Neutrophil (primary cell): Measurements from ENCODE around the gene TRUB1.

ENCODE experiments used
- H3K27ac ChIP-seq: fragments of 200-600 bp; sonication (generic); 2 replicates; pipeline ENCODE4 v1.5.1; 2016; ENCODE audit warnings: mild to moderate bottlenecking, moderate library complexity
- H3K27me3 ChIP-seq: fragments of 200-600 bp; sonication (generic); 2 replicates; pipeline ENCODE4 v1.6.0; 2016; ENCODE audit warnings: mild to moderate bottlenecking
- H3K36me3 ChIP-seq: fragments of 200-600 bp; sonication (generic); 2 replicates; pipeline ENCODE4 v1.5.1; 2017
- H3K4me1 ChIP-seq, 2 experiments: fragments of 200-600 bp in 1 of 2; sonication (generic) in 1 of 2; 1 replicate in 1 of 2; 2 replicates in 1 of 2; pipeline versions ENCODE4 v1.5.1 to v1.6.1; 2013 to 2016; ENCODE audit warnings: low read depth in 1 of 2, low read length in 1 of 2, mild to moderate bottlenecking in 1 of 2, moderate library complexity in 1 of 2; ENCODE audit not compliant: control insufficient read depth in 1 of 2, insufficient read depth in 1 of 2
- H3K4me3 ChIP-seq, 2 experiments: fragments of 200-600 bp in 1 of 2; sonication (generic) in 1 of 2; 1 replicate in 1 of 2; 2 replicates in 1 of 2; pipeline ENCODE4 v1.5.1; 2013 to 2016; ENCODE audit warnings: low read depth in 1 of 2, low read length in 1 of 2, mild to moderate bottlenecking in 1 of 2, moderate library complexity in 1 of 2
- H3K9me3 ChIP-seq: fragments of 200-600 bp; sonication (generic); 2 replicates; pipeline ENCODE4 v1.5.1; 2016
- TF ChIP-seq, protein P1 (sequence below): fragments of 200-600 bp; sonication (generic); IDR thresholded peaks from 2 replicates; pipeline ENCODE4 v1.5.1; 2016; ENCODE audit warnings: antibody characterized with exemption

The TRUB1 gene

DNA sequence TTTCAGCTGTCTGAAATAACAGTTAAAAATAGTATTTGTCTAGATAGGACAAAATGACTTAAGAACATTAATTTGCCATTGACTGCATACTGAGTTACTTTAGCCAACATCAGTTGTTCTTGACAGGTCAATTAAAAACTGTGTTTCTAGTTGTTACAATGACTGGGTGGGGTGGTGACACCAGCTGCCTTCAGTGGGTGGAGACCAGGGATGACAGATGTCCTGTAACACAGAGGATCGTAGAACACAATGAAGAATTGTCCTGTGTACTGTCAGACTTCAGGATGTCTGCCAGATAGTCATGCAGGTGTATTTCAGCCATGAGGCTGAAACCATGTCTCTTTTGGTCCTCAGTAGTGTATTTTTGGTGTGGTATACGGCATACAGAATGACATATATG lies 24.4 kb downstream of the TRUB1 start:
- no peak overlapping the region for H3K4me3 ChIP-seq
- H3K4me1 ChIP-seq, result no peaks in the 10 kb centered on the region
- no peaks in the 10 kb centered on the region for H3K9me3 ChIP-seq
- TF ChIP-seq, protein P1, sequence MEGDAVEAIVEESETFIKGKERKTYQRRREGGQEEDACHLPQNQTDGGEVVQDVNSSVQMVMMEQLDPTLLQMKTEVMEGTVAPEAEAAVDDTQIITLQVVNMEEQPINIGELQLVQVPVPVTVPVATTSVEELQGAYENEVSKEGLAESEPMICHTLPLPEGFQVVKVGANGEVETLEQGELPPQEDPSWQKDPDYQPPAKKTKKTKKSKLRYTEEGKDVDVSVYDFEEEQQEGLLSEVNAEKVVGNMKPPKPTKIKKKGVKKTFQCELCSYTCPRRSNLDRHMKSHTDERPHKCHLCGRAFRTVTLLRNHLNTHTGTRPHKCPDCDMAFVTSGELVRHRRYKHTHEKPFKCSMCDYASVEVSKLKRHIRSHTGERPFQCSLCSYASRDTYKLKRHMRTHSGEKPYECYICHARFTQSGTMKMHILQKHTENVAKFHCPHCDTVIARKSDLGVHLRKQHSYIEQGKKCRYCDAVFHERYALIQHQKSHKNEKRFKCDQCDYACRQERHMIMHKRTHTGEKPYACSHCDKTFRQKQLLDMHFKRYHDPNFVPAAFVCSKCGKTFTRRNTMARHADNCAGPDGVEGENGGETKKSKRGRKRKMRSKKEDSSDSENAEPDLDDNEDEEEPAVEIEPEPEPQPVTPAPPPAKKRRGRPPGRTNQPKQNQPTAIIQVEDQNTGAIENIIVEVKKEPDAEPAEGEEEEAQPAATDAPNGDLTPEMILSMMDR, result no peak
- no peaks in the 10 kb centered on the region for H3K36me3 ChIP-seq
- H3K27ac ChIP-seq, result no peak overlapping the region
- no peaks in the 10 kb centered on the region for H3K27me3 ChIP-seq

DNA sequence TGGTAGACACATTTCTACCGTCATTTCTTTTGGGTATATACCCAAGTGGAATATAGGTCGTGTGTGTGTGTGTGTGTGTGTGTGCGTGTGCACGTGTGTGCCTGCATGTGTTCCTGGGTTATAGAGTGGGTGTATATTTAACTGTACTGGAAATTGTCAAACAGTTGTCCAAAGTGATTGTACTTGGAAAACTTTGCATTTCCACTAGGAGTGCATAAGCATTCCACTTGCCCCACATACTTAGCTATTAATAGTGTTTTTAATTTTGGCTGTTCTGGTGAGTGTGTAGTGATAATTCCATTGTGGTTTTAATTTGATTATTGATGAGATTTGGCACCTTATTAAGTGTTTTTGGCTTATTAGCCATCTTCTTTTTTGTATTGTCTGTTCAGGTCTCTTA lies 25.9 kb downstream of the TRUB1 start:
- TF ChIP-seq, protein P1, result no peak
- no peak overlapping the region for H3K4me3 ChIP-seq
- no peaks in the 10 kb centered on the region for H3K9me3 ChIP-seq
- no peaks in the 10 kb centered on the region for H3K27me3 ChIP-seq
- no peaks in the 10 kb centered on the region for H3K36me3 ChIP-seq
- no peaks in the 10 kb centered on the region for H3K4me1 ChIP-seq
- no peak overlapping the region for H3K27ac ChIP-seq

DNA sequence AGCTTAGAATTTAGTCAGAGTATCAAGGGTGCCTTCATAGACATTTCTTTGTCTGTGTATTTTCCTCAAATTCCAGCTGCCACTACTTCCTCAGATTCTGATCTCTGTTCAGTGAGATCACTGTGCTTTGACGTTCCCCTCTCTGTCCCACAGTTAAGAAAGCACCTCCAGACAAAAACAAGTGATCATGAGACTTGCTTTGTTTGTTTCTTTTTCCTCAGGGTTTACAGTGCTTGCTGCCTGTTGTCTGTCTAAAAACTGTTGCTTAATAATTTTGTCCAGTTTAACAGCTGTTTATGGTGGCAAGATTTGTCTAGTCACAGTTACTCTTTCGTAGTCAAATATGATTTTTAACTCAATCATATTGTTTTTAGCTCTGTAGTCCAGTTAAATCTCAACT lies 29.1 kb downstream of the TRUB1 start:
- no peak overlapping the region for H3K27ac ChIP-seq
- H3K4me1 ChIP-seq, result no peaks in the 10 kb centered on the region
- TF ChIP-seq, protein P1, result no peak
- H3K4me3 ChIP-seq, result no peak overlapping the region
- H3K36me3 ChIP-seq, result no peaks in the 10 kb centered on the region
- H3K27me3 ChIP-seq, result no peaks in the 10 kb centered on the region
- no peaks in the 10 kb centered on the region for H3K9me3 ChIP-seq

DNA sequence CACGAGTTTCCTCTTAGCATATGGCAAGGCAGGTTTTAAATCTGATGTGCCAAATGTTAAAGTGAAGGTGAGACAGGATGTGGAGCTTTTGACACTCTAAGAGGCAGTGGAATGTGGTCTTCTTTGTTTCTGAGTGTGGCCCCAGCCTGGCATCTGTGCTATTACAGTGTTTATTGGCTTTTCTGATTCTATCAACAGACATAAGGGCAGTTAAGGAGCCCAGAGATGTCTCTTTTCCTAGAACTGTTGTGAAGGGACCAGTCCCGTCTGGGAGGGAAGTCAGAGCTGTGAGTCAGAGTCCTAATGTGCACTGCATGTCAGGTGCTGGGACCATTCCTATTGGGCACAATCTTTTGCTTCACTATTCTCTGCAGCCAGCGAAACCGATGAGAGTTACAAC lies 32.5 kb downstream of the TRUB1 start:
- Histone ChIP-seq H3K36me3 (no peaks in the 10 kb centered on the region), H3K9me3 (no peaks in the 10 kb centered on the region), H3K4me3 (no peak overlapping the region), H3K27me3 (no peaks in the 10 kb centered on the region), H3K4me1 (no peaks in the 10 kb centered on the region), H3K27ac (no peak overlapping the region)
- TF ChIP-seq, protein P1, result no peak

DNA sequence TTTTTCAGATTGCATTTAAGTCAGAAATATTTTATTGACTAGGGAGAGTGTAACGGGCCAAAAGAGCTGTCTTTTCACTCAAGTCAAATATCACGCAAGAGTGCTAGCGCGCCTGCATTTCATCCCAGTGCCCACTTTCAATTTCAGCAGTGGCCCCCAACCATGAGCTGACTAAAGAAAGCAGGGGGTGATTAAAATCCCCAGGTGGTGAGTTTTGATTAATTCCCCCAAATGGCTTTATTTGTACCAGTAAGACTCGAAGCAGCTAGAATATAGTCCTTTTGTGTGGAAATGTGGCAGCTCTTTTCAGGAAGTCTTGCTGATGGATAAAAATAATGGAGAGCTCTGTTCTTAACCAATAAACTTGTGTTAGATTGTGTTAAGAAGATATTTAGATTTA lies 35.3 kb downstream of the TRUB1 start:
- Histone ChIP-seq H3K36me3 (no peaks in the 10 kb centered on the region), H3K4me1 (no peaks in the 10 kb centered on the region), H3K27me3 (no peaks in the 10 kb centered on the region), H3K27ac (no peak overlapping the region), H3K4me3 (no peak overlapping the region), H3K9me3 (no peaks in the 10 kb centered on the region)
- TF ChIP-seq, protein P1, result no peak

DNA sequence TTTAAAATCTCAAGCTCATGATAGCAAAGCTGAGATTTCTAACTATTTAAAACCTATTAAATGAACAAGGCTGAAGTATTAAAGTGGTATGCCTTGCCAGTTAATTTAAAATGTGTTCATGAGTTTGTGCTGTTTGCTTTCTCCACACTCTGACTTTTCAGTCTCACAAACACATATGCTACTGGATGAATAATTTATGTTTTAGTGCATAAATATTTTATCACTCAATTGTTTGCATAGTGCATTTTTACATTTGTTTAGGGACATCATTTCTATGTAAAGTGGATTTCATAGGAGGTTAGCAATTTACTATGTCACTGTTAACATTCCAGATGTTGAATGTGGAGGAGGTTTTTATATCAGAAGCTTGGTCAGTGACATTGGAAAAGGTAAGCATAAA lies 36.0 kb downstream of the TRUB1 start:
- no peak overlapping the region for H3K27ac ChIP-seq
- no peaks in the 10 kb centered on the region for H3K36me3 ChIP-seq
- H3K4me3 ChIP-seq, result no peak overlapping the region
- TF ChIP-seq, protein P1, result no peak
- no peaks in the 10 kb centered on the region for H3K27me3 ChIP-seq
- H3K9me3 ChIP-seq, result no peaks in the 10 kb centered on the region
- no peaks in the 10 kb centered on the region for H3K4me1 ChIP-seq
